GM12892 (cell line): ENCODE data around the gene IMMP2L.
"Not testable (repeated sequence)": the region's sequence is repeated elsewhere in the genome, so short reads cannot be mapped to it uniquely, and the experiment has no call there.

Experiments
- DNase-seq: peaks from one replicate; pipeline ENCODE4 v3.0.0; 2011; ENCODE audit not compliant: insufficient read length
- FAIRE-seq: peaks from 2 replicates; lab custom pipeline; 2011; peaks lifted over from hg19 to GRCh38; lab: Jason Lieb, UNC
- POLR2A ChIP-seq: IDR thresholded peaks from 2 replicates; pipeline ENCODE4 v1.6.1; 2011; ENCODE audit warnings: low read depth, low read length, control low read depth
- POLR2AphosphoS5 ChIP-seq: IDR thresholded peaks from 2 replicates; pipeline ENCODE4 v1.6.1; 2011; ENCODE audit warnings: low read depth, low read length, control low read depth
- TAF1 ChIP-seq: IDR thresholded peaks from 2 replicates; pipeline ENCODE4 v1.6.1; 2011; ENCODE audit warnings: low read depth, mild to moderate bottlenecking, control low read depth, low read length, borderline replicate concordance

Gene IMMP2L

DNA sequence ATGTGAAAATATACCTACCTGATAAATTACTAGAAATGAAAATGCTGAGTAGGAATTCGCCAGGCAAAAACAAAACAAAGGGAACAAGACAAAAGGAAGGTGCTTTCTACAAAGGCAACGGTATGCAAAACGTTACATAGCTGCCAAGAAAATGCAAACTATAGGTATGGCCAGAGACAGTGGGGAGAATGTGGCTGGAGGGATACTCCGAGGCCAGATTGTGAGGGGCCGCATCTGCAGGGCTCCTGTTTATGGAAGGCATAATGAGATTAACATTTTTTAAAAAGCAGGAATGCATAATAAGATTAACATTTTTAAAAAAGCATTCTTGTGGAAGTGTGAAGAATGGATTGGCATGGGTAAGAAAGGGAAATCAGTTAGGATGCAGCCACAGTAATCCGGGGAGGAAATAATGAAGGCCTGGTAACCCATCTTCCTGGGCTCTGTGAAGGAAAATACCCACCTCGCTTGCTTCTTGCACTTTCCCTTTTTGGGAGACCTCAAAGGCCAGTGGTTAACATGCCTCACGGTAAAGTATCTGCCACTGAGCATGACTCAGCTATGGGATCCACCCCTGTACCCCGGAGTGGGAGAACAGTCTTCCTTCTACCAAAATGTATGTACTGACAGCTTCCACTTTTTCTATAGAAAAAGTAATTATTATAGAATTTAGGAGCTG is 617.2 kb downstream of the IMMP2L start:
- no peak for TF ChIP-seq POLR2AphosphoS5
- TF ChIP-seq TAF1 = no peak
- no peak for TF ChIP-seq POLR2A
- no peak for FAIRE-seq
- DNase-seq = no peak

GRCh38 chr7:110944448-110944847 is 617.8 kb downstream of the IMMP2L start:
- TF ChIP-seq TAF1 (no peak), POLR2A (no peak), POLR2AphosphoS5 (no peak)
- no peak for DNase-seq
- FAIRE-seq = no peak

GRCh38 chr7:110943701-110944345 is 618.5 kb downstream of the IMMP2L start:
- no peak for DNase-seq
- no peak for TF ChIP-seq POLR2AphosphoS5
- no peak for TF ChIP-seq TAF1
- no peak for TF ChIP-seq POLR2A
- no peak for FAIRE-seq

- no peak for TF ChIP-seq TAF1
- no peak for TF ChIP-seq POLR2A
- TF ChIP-seq POLR2AphosphoS5 = no peak
- DNase-seq (no peak), FAIRE-seq (no peak)
Measured at GRCh38 chr7:110941385-110941784, 620.9 kb downstream of the IMMP2L start.

GRCh38 chr7:110940756-110941155 is 621.5 kb downstream of the IMMP2L start:
- TF ChIP-seq TAF1 (no peak), POLR2A (no peak), POLR2AphosphoS5 (no peak)
- FAIRE-seq (no peak), DNase-seq (no peak)

- no peak for TF ChIP-seq TAF1
- no peak for TF ChIP-seq POLR2AphosphoS5
- no peak for TF ChIP-seq POLR2A
Measured at GRCh38 chr7:110938165-110938564, 624.1 kb downstream of the IMMP2L start.

DNA sequence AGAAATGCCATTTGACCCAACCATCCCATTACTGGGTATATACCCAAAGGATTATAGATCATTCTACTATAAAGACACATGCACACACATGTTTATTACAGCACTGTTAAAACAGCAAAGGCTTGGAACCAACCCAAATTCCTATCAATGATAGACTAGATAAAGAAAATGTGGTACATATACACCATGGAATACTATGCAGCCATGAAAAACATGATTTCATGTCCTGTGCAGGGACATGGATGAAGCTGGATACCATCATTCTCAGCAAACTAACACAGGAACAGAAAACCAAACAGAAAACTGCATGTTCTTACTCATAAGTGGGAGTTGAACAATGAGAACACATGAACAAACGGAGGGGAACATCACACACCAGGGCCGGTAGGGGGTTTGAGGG is 625.6 kb downstream of the IMMP2L start:
- not testable (repeated sequence) for DNase-seq, FAIRE-seq

More at GRCh38 chr7:110938165-110938564, 624.1 kb downstream of the IMMP2L start:
- DNase-seq = no peak
- FAIRE-seq = no peak

DNA sequence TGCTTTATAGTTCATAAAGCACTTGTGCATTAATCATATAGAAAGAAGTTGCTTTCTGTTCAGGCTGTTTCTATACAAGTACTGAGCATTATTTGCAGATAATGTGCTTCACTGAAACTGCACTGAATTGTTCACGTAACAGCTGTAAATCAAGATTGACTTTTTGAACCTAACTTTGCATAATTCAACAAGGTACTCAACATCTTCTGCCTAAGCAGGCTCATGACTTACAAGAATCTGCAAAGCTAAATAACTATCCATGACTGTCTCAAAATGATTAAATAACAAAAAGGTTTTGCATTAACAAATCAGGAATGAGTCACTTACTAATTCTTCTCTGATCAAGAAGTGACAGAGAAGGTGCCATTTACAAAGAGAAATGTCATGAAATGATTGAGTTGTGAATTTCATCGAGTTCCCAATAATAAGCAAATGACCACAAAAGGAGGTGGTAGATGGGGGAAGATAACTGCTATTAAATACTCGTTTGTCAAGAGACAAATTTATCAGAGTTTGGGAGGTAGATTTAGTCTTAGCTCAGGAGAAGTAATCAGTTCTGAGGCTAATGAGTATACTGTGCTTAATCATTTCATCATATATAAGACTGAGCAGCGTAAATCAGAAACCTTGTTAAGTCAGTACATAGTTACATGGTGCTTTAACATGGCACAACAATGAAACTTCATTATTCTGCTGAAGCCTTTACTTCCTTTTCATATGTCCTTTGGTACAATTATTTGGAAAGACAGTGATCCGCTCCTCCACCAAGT is 632.6 kb downstream of the IMMP2L start:
- peak; percentile 5 for FAIRE-seq
- TF ChIP-seq POLR2A (no peak), TAF1 (no peak), POLR2AphosphoS5 (no peak)

GRCh38 chr7:110922906-110923305 is 639.4 kb downstream of the IMMP2L start:
- FAIRE-seq = no peak
- TF ChIP-seq POLR2AphosphoS5 (no peak), TAF1 (no peak), POLR2A (no peak)
- no peak for DNase-seq

More for the DNA sequence above, 632.6 kb downstream of the IMMP2L start:
- no peak for DNase-seq

GRCh38 chr7:110921595-110922151 is 640.6 kb downstream of the IMMP2L start:
- DNase-seq (no peak), FAIRE-seq (no peak)
- TF ChIP-seq POLR2AphosphoS5 (no peak), TAF1 (no peak), POLR2A (no peak)

DNA sequence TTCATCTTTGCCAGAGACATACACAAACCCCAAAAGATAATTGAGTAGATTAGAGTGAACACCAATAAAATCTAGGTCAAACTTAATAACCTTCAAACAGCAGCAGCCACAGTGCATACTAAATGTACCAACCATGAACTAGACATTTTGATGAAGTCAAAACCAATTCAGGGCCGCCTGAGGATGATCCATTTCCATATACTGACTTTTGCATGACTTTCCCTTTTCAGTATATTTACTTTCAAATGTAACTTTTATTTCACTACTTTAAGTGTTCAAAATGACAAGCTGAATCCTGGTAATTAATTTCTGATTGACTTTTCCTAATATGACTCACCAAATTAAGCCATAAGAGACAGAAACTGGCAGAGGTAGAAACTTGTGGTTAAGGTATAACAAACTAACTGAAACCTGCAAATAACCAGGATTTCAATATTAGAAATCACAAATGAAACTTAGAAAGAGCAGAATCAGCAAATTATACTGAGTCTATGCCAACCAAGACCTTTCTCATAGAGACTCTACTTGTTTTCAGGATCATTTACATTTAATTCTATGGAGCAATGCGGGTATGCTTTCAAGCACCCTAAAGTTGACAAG is 643.2 kb downstream of the IMMP2L start:
- no peak for TF ChIP-seq POLR2A
- no peak for TF ChIP-seq TAF1
- TF ChIP-seq POLR2AphosphoS5 = no peak
- FAIRE-seq (peak; percentile 50), DNase-seq (no peak)
